ENCODE results near the gene COL21A1.

GRCh38 chr6:56147766-56148165 is 99.6 kb downstream of the COL21A1 start:
- no peak for TF ChIP-seq CTCF (IDR thresholded peaks at IDR 0.05)
- TF ChIP-seq KDM1A (IDR thresholded peaks at IDR 0.05; ENCODE audit: low read depth) = no peak
- no peak for TF ChIP-seq RAD21 (conservative IDR thresholded peaks at IDR 0.05 in 1 of 2, IDR thresholded peaks at IDR 0.05 in 1 of 2)
